Measurements from ENCODE around the gene TPGS1. TPM values are rescaled to one million over a fixed set of nuclear protein-coding genes. Genes with fewer than 3 reads are reported as not detected.

The TPGS1 gene
- total and polyA plus RNA-seq, 2 donors from 2014 or later = 17.9 to 23.1 TPM

DNA sequence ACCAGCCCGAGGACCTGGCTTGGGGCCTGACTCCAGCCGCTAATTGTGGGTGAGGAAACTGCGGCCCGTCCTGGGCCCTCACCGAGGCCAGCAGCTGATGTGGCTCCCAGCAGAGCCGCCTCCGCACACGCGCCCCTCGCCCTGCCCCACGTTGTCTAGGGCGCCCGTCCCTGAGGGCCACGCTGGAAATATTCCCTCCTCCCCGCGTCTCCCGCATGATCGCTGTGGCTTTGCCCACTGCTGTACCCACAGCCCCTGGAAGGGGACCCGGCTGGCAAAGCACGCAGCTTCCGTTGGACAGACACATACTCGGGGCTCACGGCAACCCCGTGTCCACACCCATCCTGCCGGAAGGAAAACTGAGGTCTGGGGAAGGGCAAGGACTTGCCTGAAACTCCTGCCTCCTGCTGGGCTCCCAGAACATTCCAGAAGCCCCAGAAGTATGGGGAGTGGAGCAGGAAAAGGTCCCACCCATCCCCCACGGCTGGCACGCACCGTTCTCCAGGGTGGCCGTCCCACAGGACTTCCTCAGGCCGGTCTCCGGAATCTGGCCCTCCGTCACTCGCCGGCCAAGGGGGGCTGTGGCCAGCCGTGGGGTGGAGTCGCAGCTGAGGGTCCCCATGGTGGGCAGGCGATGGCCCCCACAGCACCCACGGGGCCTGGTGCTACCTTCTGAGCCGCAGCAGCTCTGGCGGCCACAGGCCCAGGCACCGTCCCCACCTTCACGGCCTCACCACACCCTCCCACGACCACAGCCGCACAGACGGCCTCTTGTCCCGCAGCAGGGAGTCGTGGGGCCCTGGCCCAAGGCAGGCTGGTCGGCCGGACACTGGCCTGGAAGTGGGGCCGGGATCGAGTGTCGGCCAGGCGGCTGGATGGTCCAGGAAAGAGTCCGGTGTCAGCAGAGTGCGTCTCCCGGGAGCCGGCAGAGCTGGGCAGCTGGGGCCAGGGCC is 32.9 kb upstream of the TPGS1 start:
- no peak overlapping the region for H3K9ac ChIP-seq (ENCODE audit: low read length in 3 of 3)
- no peak overlapping the region for H3K4me3 ChIP-seq (ENCODE audit: low read length in 3 of 3)

DNA sequence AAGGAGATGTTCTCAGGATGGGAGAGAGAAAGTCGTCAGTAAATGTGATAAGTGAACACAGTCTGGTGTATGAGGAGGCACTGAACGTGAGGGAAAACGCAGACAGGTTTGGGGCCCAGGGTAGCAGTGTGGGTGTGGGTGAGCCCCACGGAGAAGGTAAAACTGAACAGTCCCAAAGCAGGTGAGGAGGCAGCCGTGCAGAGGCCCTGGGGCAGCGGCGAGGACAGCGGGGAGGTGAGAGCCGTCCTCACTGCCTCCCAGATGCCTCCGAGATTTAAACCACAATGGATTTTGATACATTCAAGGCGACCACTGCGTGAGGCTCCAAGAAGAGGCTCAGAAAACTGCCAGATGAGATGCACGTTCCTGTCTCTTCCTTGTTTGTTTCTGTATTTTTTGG is 31.9 kb upstream of the TPGS1 start:
- TF ChIP-seq, protein P1, sequence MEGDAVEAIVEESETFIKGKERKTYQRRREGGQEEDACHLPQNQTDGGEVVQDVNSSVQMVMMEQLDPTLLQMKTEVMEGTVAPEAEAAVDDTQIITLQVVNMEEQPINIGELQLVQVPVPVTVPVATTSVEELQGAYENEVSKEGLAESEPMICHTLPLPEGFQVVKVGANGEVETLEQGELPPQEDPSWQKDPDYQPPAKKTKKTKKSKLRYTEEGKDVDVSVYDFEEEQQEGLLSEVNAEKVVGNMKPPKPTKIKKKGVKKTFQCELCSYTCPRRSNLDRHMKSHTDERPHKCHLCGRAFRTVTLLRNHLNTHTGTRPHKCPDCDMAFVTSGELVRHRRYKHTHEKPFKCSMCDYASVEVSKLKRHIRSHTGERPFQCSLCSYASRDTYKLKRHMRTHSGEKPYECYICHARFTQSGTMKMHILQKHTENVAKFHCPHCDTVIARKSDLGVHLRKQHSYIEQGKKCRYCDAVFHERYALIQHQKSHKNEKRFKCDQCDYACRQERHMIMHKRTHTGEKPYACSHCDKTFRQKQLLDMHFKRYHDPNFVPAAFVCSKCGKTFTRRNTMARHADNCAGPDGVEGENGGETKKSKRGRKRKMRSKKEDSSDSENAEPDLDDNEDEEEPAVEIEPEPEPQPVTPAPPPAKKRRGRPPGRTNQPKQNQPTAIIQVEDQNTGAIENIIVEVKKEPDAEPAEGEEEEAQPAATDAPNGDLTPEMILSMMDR (IDR thresholded peaks at IDR 0.05; ENCODE audit: borderline replicate concordance, extremely low read depth, insufficient read depth) = no peak
- Histone ChIP-seq H3K27ac (ENCODE audit: low read depth in 2 of 2, low read length in 2 of 2) (no peak overlapping the region), H3K27me3 (ENCODE audit: control insufficient read depth, insufficient read depth, low read length) (no peaks in the 10 kb centered on the region), H3K9me3 (ENCODE audit: control insufficient read depth in 2 of 3, insufficient read depth in 1 of 3, low read length in 3 of 3) (no peaks in the 10 kb centered on the region), H3K36me3 (ENCODE audit: control insufficient read depth in 2 of 3, insufficient read depth in 3 of 3, low read length in 3 of 3) (no peaks in the 10 kb centered on the region), H3K4me3 (ENCODE audit: low read length in 3 of 3) (no peak overlapping the region), H3K9ac (ENCODE audit: low read length in 3 of 3) (no peak overlapping the region), H3K4me1 (ENCODE audit: control insufficient read depth in 2 of 3, insufficient read depth in 2 of 3, low read depth in 1 of 3, low read length in 3 of 3) (peaks cover 0 to 3% (median 0%) of the 10 kb centered on the region in 3 donors)
- no peak for FAIRE-seq
- DNase-seq = no peak
- intact Hi-C loops (cut with DNase I) = no loop called here

More for the DNA sequence above, 32.9 kb upstream of the TPGS1 start:
- DNase-seq (no peak), FAIRE-seq (no peak)
- intact Hi-C loops (cut with DNase I) = no loop called here
- H3K9me3 ChIP-seq (ENCODE audit: control insufficient read depth in 2 of 3, insufficient read depth in 1 of 3, low read length in 3 of 3) = no peaks in the 10 kb centered on the region
- H3K27me3 ChIP-seq (ENCODE audit: control insufficient read depth, insufficient read depth, low read length) = no peaks in the 10 kb centered on the region
- H3K36me3 ChIP-seq (ENCODE audit: control insufficient read depth in 2 of 3, insufficient read depth in 3 of 3, low read length in 3 of 3) = no peaks in the 10 kb centered on the region
- H3K4me1 ChIP-seq (ENCODE audit: control insufficient read depth in 2 of 3, insufficient read depth in 2 of 3, low read depth in 1 of 3, low read length in 3 of 3) = no peaks in the 10 kb centered on the region
- TF ChIP-seq, protein P1 (IDR thresholded peaks at IDR 0.05; ENCODE audit: borderline replicate concordance, extremely low read depth, insufficient read depth) = no peak
- peak overlapping the region in 1 of 2 donors; percentile 69 for H3K27ac ChIP-seq (ENCODE audit: low read depth in 2 of 2, low read length in 2 of 2)

DNA sequence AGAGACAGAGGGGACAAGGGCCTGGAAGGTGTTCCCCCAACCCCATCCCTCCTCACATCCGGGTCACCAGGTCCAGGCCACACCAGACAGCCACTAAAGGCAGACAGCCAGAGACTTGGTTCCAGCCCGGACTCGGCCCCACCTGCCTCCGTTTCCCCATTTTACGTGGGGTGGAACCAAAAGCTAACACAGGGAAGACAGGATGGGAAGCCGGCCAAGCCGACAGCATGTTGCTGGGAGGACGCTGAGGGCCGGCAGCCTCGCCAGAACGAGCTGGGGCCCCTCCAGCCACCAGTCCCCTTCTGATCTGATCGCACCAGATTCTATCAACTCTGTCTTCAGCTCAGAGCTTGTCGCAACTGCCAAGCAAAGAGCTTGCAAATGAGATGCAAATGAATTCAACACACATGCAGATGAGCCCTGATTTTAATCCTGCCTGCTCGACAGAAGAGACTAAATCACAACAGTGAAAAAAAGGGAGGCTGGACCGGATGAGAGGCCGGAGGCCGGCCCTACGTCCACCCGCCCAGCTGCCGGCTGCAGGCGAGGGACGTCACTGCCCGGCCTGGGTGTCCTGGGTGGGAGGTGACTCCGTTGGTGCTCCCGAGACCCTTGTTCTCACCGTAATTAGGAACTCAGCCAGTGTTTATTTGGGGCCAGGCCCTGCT is 28.9 kb upstream of the TPGS1 start:
- DNase-seq = peak in 1 of 5 donors; percentile 40
- intact Hi-C loops (cut with DNase I) = no loop called here
- no peak overlapping the region for H3K27ac ChIP-seq (ENCODE audit: low read depth in 2 of 2, low read length in 2 of 2)
- H3K27me3 ChIP-seq (ENCODE audit: control insufficient read depth, insufficient read depth, low read length) = no peaks in the 10 kb centered on the region
- no peak for FAIRE-seq
- H3K4me3 ChIP-seq (ENCODE audit: low read length in 3 of 3) = no peak overlapping the region
- H3K9ac ChIP-seq (ENCODE audit: low read length in 3 of 3) = no peak overlapping the region
- no peaks in the 10 kb centered on the region for H3K9me3 ChIP-seq (ENCODE audit: control insufficient read depth in 2 of 3, insufficient read depth in 1 of 3, low read length in 3 of 3)
- TF ChIP-seq, protein P1 (IDR thresholded peaks at IDR 0.05; ENCODE audit: borderline replicate concordance, extremely low read depth, insufficient read depth) = no peak
- no peaks in the 10 kb centered on the region for H3K36me3 ChIP-seq (ENCODE audit: control insufficient read depth in 2 of 3, insufficient read depth in 3 of 3, low read length in 3 of 3)
- peaks cover 0 to 3% (median 0%) of the 10 kb centered on the region in 3 donors for H3K4me1 ChIP-seq (ENCODE audit: control insufficient read depth in 2 of 3, insufficient read depth in 2 of 3, low read depth in 1 of 3, low read length in 3 of 3)

Data from kidney (tissue), 14 donors.